DMS79 treated with DMSO at 0.1 percent for 48 hours (cell line): Measurements from ENCODE around the gene ACTR3.
A peak's percentile ranks its signal among the peaks of the same experiment; 100 is the strongest.
"Not testable (repeated sequence)": the region's sequence is repeated elsewhere in the genome, so short reads cannot be mapped to it uniquely, and the experiment has no call there.

Source experiments
- DNase-seq: peaks from one replicate; lab custom pipeline; 2025; lab: John Stamatoyannopoulos, UW

ACTR3 gene

DNA sequence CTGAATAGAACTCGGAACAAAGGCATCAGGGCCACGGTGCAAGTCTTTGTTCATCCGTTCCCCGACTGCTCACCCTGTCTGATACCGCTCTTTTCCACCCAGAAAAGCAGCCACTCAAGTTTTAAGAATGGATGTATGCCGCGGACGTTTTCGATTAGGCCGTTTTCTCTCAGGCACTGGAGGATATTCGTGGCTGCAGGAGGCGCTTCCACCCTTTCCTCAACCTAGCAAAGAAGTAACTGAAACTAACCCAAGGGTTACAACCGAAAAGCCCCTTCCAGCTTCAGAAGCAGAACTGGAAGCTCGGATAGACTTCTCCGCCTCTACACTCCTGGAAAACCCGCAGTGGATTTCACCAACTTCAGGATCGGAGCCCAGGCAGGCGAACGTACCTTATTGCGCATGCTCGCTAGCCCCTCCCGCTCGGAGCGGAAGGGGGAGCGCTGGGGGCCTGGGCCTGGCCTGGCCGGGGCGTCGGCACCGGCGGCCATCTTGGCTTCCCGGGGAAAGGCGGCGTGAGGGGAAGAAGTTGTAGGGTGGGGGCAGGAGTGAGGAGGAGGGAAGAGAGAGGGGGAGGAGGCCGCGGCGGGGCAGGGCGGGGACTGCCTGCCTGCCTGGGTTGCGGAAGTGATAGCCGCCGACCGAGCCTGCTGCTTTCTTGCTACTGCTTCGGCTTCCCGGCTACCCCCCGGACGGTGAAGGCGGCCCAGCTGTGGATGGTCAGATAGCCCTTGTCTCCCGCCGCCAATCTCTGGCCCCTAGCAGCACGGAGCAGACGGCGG lies at the start of gene ACTR3:
Gene ACTR3, plus strand, starts transcription at position 619 of the 782 bp plus-strand sequence. CDS start 191 bp downstream, outside the sequence.
- DNase-seq = peak; percentile 96

DNA sequence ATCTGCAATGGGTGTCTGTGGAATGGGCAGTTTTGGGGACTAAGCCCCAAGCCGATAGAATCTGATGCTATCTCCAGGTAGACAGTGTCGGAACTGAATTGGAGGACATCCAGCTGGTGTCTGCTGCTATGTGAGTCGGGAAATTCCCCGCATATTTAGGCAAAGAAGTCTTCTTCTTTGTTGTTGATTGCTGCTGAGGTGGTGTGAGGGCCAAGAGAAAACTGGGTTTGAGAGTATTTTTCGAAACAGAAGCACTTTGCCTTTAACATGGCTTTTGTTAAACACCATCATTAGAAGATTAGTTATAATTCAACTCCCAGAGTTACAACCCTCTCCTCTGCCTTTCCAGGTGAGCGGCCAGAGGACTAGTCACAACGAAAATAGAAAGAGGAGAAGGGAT lies 49.4 kb upstream of the ACTR3 start:
- DNase-seq = no peak

DNA sequence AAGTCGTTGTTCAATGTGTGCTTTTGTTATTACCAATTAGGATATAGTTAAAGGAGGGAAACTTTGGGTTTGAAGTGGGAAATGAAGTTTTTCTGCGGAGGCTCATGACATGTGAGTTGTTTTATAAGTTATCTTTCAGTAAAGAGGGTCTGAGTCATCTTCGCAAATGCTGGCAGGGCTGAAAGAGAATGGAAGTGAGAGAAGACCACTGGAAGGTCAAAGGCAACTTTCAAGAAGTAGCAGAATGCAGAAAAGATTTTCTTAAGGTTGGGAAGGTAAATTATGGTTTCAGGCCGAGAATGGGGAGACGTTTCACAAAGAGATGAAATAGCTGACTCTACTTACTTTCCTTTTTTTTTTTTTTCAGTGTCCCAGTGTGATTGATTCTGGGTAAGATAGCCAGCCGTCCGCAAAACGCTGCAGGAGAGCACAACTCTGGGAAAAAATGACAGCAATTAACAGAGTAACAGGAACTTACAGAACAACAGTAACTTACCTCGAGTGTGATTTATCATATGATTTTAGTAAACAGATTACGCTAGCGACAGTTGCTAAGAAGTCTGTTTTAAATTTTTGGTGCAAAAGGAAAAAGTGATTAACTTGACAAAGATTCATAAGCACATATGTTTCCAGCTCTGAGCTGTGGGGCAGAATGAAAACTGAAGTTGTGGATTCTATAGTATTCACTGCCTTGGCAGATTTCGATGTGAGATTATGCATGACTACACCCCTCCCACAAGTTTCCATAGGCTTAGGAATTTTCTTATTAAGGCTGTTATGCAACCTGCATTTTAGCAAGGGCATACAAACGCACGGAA lies 46.8 kb upstream of the ACTR3 start:
- DNase-seq = no peak

DNA sequence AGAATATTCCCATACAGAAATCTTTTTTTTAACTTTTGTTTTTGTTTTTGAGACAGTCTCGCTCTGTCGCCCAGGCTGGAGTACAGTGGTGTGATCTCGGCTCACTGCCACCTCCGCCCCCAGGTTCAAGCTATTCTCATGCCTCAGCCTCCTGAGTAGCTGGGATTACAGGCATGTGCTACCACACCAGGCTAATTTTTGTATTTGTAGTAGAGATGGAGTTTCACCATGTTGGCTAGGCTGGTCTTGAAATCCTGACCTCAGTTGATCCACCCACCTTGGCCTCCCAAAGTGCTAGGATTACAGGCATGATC lies 46.2 kb upstream of the ACTR3 start:
- not testable (repeated sequence) for DNase-seq

DNA sequence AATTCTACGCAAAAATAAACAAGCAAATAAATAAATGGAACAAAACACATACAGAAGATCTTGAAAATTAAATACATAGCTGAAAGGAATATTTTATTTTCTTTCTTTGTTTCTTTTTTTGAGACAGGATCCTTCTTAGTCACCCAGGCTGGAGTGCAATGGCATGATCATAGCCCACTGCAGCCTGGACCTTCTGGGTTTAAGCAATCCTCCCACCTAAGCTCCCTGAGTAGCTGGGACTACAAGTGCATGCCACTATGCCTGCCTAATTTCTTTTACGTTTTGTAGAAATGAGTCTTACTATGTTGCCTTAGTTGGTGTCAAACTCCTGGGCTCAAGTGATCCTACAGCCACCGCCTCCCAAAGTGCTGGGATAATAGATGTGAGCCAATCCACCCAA lies 44.6 kb upstream of the ACTR3 start:
- DNase-seq = no peak

DNA sequence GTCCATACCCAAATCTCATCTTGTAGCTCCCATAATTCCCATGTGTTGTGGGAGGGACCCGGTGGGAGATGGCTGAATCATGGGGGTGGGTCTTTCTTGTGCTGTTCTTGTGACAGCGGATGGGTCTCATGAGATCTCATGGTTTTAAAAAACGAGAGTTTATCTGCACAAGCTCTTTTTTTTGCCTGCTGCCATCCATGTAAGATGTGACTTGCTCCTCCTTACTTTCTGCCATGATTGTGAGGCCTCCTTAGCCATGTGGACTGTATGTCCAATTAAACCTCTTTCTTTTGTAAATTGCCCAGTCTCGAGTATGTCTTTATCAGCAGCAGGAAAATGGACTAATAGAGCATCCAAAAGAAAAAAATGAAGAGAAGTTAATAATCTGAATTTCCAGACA lies 44.1 kb upstream of the ACTR3 start:
- not testable (repeated sequence) for DNase-seq

DNA sequence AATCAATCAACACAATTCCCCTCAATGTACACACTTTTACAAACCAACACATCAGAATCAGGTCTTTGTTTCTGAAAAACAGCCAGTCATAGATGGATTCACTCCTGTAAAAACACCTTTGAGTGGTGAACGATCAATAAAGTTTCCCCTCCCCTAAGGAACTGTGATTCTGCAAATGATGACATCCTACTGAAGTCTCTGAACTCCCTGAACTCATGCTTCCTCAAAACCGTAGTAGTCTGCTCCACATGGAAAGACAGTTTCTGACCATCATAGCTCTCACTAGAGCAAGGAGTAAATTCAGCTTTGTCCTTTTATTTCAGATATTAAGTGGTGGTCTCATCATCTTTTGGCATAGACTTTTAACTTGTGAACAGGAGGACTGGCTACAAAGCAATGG lies 43.5 kb upstream of the ACTR3 start:
- no peak for DNase-seq

DNA sequence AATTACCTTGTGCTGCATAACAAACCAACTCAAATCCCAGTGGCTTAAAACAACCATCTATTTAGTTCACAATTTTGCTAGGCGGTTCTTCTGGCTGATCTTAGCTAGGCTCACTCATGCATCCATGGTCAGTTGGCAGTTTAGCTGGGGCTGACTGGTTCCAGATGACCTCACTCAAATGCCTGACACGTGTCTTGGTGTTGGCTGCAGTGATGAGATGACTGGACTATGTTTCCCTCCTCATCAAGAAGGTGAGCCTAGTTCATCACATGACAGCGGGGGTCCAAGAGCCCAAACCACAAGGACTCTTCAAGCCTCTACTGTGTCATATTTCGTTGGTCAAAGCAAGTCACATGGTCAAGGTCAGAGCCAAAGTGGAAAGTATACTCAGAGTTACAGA lies 42.7 kb upstream of the ACTR3 start:
- DNase-seq = no peak

DNA sequence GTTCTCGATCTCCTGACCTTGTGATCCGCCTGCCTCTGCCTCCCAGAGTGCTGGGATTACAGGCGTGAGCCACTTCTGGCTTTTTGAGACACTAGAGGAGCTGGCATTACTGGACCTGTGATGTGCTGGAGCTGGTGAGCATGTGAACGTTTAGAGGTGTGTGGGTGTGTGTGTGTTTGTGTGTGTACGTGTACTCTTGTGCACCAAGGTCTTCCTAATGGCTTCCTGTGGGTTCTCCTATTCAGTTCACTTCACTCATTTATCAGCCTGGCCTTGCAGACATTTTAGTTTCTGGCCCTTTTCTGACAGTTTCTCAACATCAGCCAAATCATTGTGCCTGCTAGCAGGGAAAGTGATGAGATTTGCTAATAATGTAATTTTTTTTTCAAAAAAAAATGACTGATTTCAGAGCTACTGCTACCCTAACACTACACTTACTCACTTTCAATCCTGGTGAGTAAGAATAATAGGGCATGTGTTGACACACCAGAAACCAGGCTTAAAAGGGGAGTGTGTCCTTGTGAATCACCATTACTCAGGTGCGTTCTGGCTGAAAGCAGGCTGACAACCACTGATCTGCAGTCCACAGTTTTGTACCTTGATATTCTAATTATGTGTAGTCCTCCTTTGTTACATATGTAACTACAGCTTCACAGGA lies 41.0 kb upstream of the ACTR3 start:
- DNase-seq = no peak

DNA sequence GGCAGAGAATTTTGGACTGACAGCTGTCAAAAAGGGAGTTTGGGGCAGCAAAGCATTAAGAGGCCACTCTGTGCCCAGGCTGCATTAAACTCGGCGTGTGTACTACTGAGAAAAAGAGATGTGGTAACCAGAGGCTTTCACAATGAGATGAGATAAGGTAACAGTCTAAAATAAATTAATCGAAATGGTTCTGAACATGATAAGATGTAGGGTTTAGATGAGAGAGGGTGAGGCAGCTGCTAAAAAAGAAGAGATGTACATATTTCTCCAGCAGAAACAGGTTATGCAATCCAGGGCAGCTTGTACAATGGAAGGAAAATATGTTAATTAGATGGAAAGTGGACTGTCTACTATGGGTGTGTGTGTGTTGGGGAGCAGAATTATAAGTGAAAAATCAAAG lies 39.2 kb upstream of the ACTR3 start:
- no peak for DNase-seq

DNA sequence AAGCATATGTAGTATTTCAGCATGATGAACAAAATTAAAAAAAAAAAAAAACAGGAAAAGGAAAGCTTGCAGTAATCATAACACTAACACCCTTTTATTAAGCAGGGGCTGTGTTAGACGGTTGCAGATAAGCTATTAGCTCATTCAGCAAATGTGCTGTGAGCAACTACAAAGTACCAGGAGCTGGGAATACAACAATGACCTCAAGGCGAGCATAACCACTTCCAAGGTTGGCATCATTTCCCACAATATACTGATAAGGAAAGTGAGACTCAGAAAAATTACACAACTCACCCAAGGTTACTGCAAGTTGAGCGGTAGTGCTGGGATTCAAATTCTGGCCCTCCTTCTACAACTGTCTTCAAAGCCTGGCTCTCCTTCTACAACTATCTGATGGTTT lies 38.2 kb upstream of the ACTR3 start:
- no peak for DNase-seq

DNA sequence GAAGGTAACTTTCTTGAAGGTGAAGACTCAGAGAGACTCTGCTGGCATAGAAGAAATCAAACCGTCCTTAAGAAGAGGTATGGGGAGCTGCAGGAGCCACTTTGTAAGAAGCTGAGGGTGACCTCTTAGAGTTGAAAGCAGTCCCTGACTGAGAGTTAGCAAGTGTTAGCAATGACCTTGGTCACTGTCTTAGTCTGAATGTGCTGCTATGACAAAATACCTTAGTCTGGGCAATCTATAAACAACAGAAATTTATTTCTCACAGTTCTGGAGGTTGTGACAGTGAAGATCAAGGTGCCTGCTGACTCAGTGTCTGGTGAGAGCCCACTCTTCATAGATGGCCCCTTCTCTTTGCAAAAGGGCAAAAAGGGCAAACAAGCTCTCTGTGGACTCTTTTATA lies 35.7 kb upstream of the ACTR3 start:
- DNase-seq = no peak

DNA sequence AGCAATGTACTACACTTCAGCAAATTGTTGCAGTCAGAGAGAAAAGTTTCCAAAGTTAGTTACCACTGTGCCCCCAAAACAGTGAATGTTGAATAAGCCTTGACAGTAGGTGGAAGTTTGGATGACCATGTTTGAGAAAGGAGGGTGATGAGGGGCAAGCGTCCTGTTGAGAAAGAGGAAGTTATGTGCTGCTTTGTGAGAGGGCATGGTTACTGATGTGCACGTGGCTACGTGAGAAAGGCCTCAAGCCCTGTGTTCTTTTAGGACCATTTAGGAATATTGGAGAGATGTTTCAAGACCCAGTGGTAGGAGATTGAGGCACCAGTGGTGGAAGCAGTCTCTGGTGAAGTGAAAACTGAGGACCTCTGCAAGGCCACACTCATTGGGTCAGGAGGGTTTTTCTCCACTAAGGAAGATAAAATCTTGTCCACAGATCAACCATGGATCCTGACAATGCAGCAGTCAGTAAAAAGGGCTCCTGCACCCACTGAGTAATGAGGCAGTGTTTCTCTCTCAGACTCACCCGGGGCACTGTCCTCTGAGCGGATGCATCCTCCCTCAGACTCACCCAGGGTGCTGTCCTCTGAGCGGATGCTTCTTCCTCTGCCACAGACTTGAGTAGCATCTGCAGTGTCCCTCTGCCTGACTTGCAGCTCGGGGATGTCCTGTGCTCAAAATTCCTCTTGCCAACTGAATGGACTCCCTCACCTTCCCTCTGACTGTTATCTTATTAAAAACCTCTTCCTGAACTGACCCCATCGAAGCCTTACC lies 34.7 kb upstream of the ACTR3 start:
- no peak for DNase-seq

DNA sequence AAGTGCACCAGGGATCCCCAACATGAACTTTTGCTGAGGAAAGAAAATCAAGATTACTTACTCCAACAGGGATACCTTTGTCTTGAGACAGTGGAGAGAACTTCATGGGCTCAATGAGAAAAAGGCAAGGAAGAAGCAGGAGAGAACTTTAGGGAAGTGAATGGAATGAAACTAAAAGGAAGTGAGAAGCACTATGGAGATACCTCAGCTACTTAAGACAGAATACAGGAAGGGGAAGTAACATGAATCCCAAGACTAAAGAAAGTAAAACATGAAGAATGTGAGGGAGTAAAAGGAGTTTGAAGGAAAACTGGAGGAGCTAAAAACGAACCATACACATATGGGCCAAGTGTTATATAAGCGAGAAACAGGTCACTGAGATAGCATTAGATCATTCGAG lies 32.4 kb upstream of the ACTR3 start:
- DNase-seq = no peak

DNA sequence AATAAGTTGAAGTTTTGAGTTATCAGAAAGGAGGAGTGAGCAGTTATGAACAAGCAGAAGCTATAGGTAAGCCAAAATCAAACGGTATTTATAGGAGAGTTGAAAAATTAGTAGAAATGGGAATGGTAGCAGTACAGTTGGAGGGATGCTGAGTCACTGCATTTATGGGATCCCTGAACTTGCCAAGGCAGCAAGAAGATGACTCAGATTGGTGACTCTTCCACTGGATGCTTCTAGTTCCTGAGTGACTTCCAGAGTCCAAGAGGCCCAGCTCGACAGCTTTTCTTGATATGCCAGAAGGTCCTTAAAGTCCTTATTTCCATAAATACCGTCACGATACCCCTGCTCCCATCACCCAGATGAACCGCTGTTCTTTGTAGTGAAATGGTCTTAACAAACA lies 31.1 kb upstream of the ACTR3 start:
- no peak for DNase-seq

DNA sequence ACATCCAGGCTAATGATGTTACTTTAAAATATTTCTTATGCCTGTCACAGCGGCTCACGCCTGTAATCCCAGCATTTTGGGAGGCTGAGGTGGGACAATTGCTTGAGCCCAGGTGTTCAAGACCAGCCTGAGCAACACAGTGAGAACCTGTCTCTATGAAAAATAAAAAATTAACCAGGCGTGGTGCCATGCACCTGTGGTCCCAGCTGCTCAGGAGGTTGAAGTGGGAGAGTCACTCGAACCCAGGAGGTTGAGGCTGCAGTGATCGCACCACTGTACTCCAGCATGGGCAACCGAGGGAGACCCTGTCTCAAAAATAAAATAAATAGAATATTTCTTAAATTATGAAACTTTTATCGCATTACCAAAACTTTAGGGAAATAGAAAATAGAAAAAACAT lies 28.1 kb upstream of the ACTR3 start:
- DNase-seq = no peak

DNA sequence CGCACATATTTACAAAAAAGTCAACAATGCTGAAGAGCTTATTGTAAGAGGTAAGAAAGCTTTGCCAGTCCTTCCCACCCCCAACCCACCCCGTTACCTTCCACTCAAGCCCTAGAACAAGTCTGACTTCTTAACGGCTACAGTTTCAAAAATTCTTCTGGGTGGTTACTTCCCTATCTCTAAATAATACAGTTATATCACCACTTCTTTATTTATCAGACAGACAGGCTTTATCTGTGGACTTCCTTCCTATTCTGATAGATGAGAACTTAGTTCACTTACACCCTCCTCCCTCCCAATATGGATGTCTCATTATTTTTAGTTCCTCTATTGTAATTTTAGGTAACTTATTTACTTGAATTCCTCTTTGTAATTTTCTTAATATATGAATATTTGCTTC lies 26.7 kb upstream of the ACTR3 start:
- DNase-seq = no peak

DNA sequence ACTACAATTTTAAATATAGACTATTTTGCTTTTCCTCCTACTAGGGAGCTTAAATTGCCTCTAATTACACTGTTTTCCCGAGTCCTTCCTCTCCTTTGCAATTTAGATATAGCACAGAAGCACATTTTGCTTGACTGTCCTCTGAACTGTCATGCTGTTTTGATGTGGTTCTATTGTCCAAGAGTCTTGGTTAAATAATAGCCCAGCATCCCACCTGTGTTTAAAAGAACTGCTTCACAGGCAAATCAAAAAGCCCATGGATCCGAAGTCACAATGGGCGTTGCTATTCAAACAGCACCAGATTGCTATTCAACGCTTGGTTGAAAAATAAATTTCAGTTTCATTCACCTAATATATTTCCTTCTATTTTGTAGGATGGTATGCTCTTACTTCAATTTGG lies 22.3 kb upstream of the ACTR3 start:
- no peak for DNase-seq

DNA sequence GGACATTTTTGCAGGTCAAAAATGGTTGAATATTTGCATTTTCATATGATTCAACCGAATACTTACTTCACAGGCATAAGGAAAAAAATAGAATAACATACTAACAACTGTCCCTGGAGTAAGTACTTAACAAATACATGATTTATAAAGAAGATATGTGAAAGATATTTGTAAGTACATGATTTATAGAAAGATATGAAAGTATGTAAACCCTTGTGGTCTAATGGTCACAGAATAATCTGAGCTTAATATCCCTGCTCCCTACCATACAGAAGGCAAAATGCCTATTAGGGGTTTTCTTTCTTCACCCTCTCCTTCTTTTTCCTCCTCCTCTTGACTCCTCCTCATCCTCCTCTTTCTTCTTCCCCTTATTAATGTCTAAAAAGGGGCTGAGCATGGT lies 20.6 kb upstream of the ACTR3 start:
- DNase-seq = no peak

DNA sequence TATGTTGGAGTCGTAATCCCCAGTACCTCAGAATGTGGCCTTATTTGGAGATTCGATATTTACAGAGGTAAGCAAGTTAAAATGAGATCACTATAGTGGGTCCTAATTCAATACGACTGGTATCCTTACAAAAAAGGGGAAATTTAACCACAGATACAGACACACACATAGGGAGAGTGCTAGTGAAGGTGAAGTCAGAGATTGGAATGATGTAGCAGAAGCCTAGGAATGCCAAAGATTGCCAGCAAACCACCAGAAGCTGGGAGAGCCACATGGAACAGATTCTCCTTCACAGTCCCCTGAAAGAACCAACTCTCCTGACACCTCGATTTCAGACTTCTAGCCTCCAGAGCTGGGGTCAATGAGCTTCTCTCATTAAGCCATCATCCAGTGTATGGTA lies 17.7 kb upstream of the ACTR3 start:
- DNase-seq = no peak

DNA sequence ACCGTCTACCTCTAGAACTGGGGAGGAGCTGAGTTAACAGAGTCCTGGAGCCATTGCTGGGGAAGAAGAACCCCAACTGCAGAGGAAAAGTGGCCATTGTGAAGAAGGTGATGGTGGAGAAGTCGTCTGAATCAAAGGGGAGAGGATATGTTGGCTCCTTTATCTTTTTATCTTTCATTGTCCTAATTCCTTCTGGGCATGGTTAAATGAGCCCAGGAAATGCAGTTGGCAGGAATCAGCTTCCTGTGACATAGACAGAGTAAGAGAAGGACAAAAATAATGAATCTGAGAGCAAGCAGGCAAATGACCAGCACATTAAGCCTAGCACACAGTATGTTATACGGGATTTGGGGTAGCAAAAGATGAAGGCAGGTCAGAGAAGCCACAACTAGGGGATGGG lies 16.0 kb upstream of the ACTR3 start:
- no peak for DNase-seq

DNA sequence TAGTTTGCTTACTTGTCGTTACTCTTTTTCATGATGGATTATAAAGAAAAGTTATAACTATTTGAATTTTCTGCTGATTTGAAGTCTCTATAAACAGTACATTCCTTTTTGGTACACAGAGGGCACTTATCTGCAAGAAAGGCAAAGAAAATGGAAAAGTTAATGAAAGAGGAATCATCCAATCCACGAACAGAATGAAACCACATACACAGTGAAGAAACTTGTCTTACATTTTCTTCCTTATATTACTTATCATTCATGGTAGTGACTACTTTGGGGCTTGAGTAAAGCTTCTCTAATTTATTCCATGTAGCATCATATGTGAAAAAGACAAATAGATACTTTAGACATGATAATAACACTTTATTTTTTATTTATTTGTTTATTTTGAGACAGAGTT lies 14.8 kb upstream of the ACTR3 start:
- DNase-seq = no peak
